Mesendoderm (in vitro differentiated cells): ENCODE data around the gene TMEM239.
A peak's percentile ranks its signal among the peaks of the same experiment; 100 is the strongest.

ENCODE experiments used
- DNase-seq: peaks from one replicate; pipeline ENCODE4 v3.0.0; 2013
- H2AK5ac ChIP-seq: 2 replicates; pipeline ENCODE4 v1.6.1; 2013; ENCODE audit warnings: low read length, inconsistent platforms
- H2BK120ac ChIP-seq: 2 replicates; pipeline ENCODE4 v1.6.1; 2013; ENCODE audit warnings: low read depth, mild to moderate bottlenecking, low read length, moderate library complexity, mixed read lengths
- H2BK15ac ChIP-seq: replicated peaks from 2 replicates; pipeline ENCODE4 v1.6.1; 2013; ENCODE audit warnings: low read depth, mild to moderate bottlenecking, moderate library complexity
- H2BK5ac ChIP-seq: 2 replicates; pipeline ENCODE4 v1.6.1; 2013; ENCODE audit warnings: low read length, inconsistent platforms
- H3K18ac ChIP-seq: 2 replicates; pipeline ENCODE4 v1.6.1; 2013; ENCODE audit warnings: mild to moderate bottlenecking, low read length, mixed read lengths
- H3K23ac ChIP-seq: one replicate; pipeline ENCODE4 v1.6.1; 2013; ENCODE audit warnings: low read length
- H3K27ac ChIP-seq: 2 replicates; pipeline ENCODE4 v1.5.1; 2013; ENCODE audit warnings: low read depth, mild to moderate bottlenecking, inconsistent platforms, low read length, moderate library complexity
- H3K27me3 ChIP-seq: 2 replicates; pipeline ENCODE4 v1.6.1; 2013; ENCODE audit warnings: low read length, control low read depth, mild to moderate bottlenecking, inconsistent platforms; ENCODE audit not compliant: insufficient read depth, poor library complexity
- H3K36me3 ChIP-seq: 2 replicates; pipeline ENCODE4 v1.6.1; 2013; ENCODE audit warnings: low read length, inconsistent platforms; ENCODE audit not compliant: control insufficient read depth, insufficient read depth
- H3K4ac ChIP-seq: one replicate; pipeline ENCODE4 v1.6.1; 2013; ENCODE audit warnings: low read depth, mild to moderate bottlenecking, low read length, moderate library complexity
- H3K4me1 ChIP-seq: 2 replicates; pipeline ENCODE4 v1.6.1; 2013; ENCODE audit warnings: low read depth, low read length, inconsistent platforms; ENCODE audit not compliant: control insufficient read depth
- H3K4me2 ChIP-seq: 2 replicates; pipeline ENCODE4 v1.6.1; 2013; ENCODE audit warnings: low read length
- H3K4me3 ChIP-seq: 2 replicates; pipeline ENCODE4 v1.5.1; 2013; ENCODE audit warnings: mild to moderate bottlenecking, low read length
- H3K56ac ChIP-seq: one replicate; pipeline ENCODE4 v1.6.1; 2013; ENCODE audit warnings: low read length
- H3K79me1 ChIP-seq: 2 replicates; pipeline ENCODE4 v1.6.1; 2013; ENCODE audit warnings: low read length, inconsistent platforms
- H3K79me2 ChIP-seq: 2 replicates; pipeline ENCODE4 v1.6.1; 2013; ENCODE audit warnings: mild to moderate bottlenecking, low read length; ENCODE audit not compliant: control insufficient read depth, insufficient read depth
- H3K9ac ChIP-seq: 2 replicates; pipeline ENCODE4 v1.6.1; 2013; ENCODE audit warnings: low read length, inconsistent platforms
- H4K5ac ChIP-seq: one replicate; pipeline ENCODE4 v1.6.1; 2013; ENCODE audit warnings: low read length
- H4K8ac ChIP-seq: one replicate; pipeline ENCODE4 v1.6.1; 2013; ENCODE audit warnings: low read depth, mild to moderate bottlenecking, control low read depth, low read length, moderate library complexity
- WGBS: extraction: QIAGEN DNeasy Blood & Tissue Kit; methylation state at CpG from one replicate; pipeline ENCODE4 v1.1.7; 2013; ENCODE audit warnings: low lambda C conversion rate, missing lambda C conversion rate; ENCODE audit not compliant: insufficient coverage; ENCODE audit errors: extremely low coverage; 5-methylcytosine and 5-hydroxymethylcytosine counted together

TMEM239 gene

GRCh38 chr20:2820084-2820895 is 4.1 kb downstream of the TMEM239 start:
- H3K4me3 ChIP-seq = no peak overlapping the region
- no peaks in the 10 kb centered on the region for H3K79me1 ChIP-seq
- H4K5ac ChIP-seq = no peak overlapping the region
- H4K8ac ChIP-seq = no peak overlapping the region
- no peaks in the 10 kb centered on the region for H3K79me2 ChIP-seq
- WGBS = no CpG with 5 or more reads among the region's 32 CpGs
- no peak overlapping the region for H2BK5ac ChIP-seq
- H3K9ac ChIP-seq = no peak overlapping the region
- peak; percentile 59 for DNase-seq
- H3K23ac ChIP-seq = no peak overlapping the region
- no peak overlapping the region for H3K56ac ChIP-seq
- H3K4me1 ChIP-seq = no peaks in the 10 kb centered on the region
- no peak overlapping the region for H3K27ac ChIP-seq
- H2AK5ac ChIP-seq = no peak overlapping the region
- peak overlapping the region; percentile 2 for H3K4me2 ChIP-seq
- peaks cover 15% of the 10 kb centered on the region for H3K27me3 ChIP-seq
- no peak overlapping the region for H3K4ac ChIP-seq
- no peak overlapping the region for H2BK15ac ChIP-seq
- no peaks in the 10 kb centered on the region for H3K36me3 ChIP-seq
- H2BK120ac ChIP-seq = no peak overlapping the region
- H3K18ac ChIP-seq = no peak overlapping the region

GRCh38 chr20:2820896-2821869 is 5.0 kb downstream of the TMEM239 start:
- WGBS = no CpG with 5 or more reads among the region's 68 CpGs
- H3K27ac ChIP-seq = no peak overlapping the region
- H3K4me3 ChIP-seq = no peak overlapping the region

GRCh38 chr20:2822073-2822472 is 5.9 kb downstream of the TMEM239 start:
- no peak overlapping the region for H3K23ac ChIP-seq
- no peaks in the 10 kb centered on the region for H3K79me1 ChIP-seq
- no peak overlapping the region for H4K8ac ChIP-seq
- H3K79me2 ChIP-seq = no peaks in the 10 kb centered on the region
- H3K27ac ChIP-seq = no peak overlapping the region
- no peak overlapping the region for H3K9ac ChIP-seq
- no peak for DNase-seq
- H3K4me2 ChIP-seq = no peak overlapping the region
- no peaks in the 10 kb centered on the region for H3K4me1 ChIP-seq
- no peaks in the 10 kb centered on the region for H3K36me3 ChIP-seq
- WGBS = no CpG with 5 or more reads among the region's 5 CpGs
- no peak overlapping the region for H3K4me3 ChIP-seq
- no peak overlapping the region for H2AK5ac ChIP-seq
- no peak overlapping the region for H3K4ac ChIP-seq
- H3K27me3 ChIP-seq = peaks cover 15% of the 10 kb centered on the region
- H4K5ac ChIP-seq = no peak overlapping the region
- H2BK15ac ChIP-seq = no peak overlapping the region
- H3K18ac ChIP-seq = no peak overlapping the region
- H3K56ac ChIP-seq = no peak overlapping the region
- no peak overlapping the region for H2BK5ac ChIP-seq
- H2BK120ac ChIP-seq = no peak overlapping the region

More at GRCh38 chr20:2820896-2821869, 5.0 kb downstream of the TMEM239 start:
- Histone ChIP-seq H2BK5ac (no peak overlapping the region), H4K5ac (no peak overlapping the region), H3K79me2 (no peaks in the 10 kb centered on the region), H3K27me3 (peaks cover 15% of the 10 kb centered on the region), H2AK5ac (no peak overlapping the region), H3K4me1 (no peaks in the 10 kb centered on the region), H4K8ac (no peak overlapping the region), H3K56ac (no peak overlapping the region), H3K4me2 (no peak overlapping the region), H3K9ac (no peak overlapping the region), H2BK120ac (no peak overlapping the region), H3K18ac (no peak overlapping the region), H2BK15ac (no peak overlapping the region), H3K36me3 (no peaks in the 10 kb centered on the region), H3K79me1 (no peaks in the 10 kb centered on the region), H3K4ac (no peak overlapping the region), H3K23ac (no peak overlapping the region)
- DNase-seq = peak; percentile 39

- H3K18ac ChIP-seq = no peak overlapping the region
- no peak overlapping the region for H3K56ac ChIP-seq
- no peak overlapping the region for H2AK5ac ChIP-seq
- H2BK5ac ChIP-seq = no peak overlapping the region
- no peak overlapping the region for H3K23ac ChIP-seq
- peaks cover 10% of the 10 kb centered on the region for H3K27me3 ChIP-seq
- no peak overlapping the region for H3K9ac ChIP-seq
- no CpG with 5 or more reads among the region's 2 CpGs for WGBS
- no peak overlapping the region for H3K4ac ChIP-seq
- DNase-seq = no peak
- no peaks in the 10 kb centered on the region for H3K79me1 ChIP-seq
- no peak overlapping the region for H3K27ac ChIP-seq
- H3K4me3 ChIP-seq = no peak overlapping the region
- no peaks in the 10 kb centered on the region for H3K36me3 ChIP-seq
- H4K5ac ChIP-seq = no peak overlapping the region
- no peak overlapping the region for H4K8ac ChIP-seq
- no peaks in the 10 kb centered on the region for H3K79me2 ChIP-seq
- no peak overlapping the region for H2BK120ac ChIP-seq
- no peak overlapping the region for H2BK15ac ChIP-seq
- H3K4me2 ChIP-seq = no peak overlapping the region
- H3K4me1 ChIP-seq = no peaks in the 10 kb centered on the region
These were observed 9.6 kb downstream of the TMEM239 start for GRCh38 chr20:2825761-2826160.

- H3K18ac ChIP-seq = no peak overlapping the region
- peaks cover 5% of the 10 kb centered on the region for H3K27me3 ChIP-seq
- no peak overlapping the region for H3K9ac ChIP-seq
- no peak overlapping the region for H3K23ac ChIP-seq
- no peaks in the 10 kb centered on the region for H3K36me3 ChIP-seq
- H4K8ac ChIP-seq = no peak overlapping the region
- H3K27ac ChIP-seq = no peak overlapping the region
- H2BK5ac ChIP-seq = no peak overlapping the region
- H3K79me2 ChIP-seq = no peaks in the 10 kb centered on the region
- H2BK15ac ChIP-seq = no peak overlapping the region
- no peak overlapping the region for H3K4me2 ChIP-seq
- H3K56ac ChIP-seq = no peak overlapping the region
- no peak overlapping the region for H3K4ac ChIP-seq
- no peak overlapping the region for H2BK120ac ChIP-seq
- H4K5ac ChIP-seq = no peak overlapping the region
- H2AK5ac ChIP-seq = no peak overlapping the region
- DNase-seq = no peak
- no CpG with 5 or more reads among the region's 4 CpGs for WGBS
- H3K4me1 ChIP-seq = no peaks in the 10 kb centered on the region
- no peaks in the 10 kb centered on the region for H3K79me1 ChIP-seq
- no peak overlapping the region for H3K4me3 ChIP-seq
These were observed 10.5 kb downstream of the TMEM239 start for GRCh38 chr20:2826655-2827054.
